Endometrial microvascular endothelial cells (primary cell): ENCODE results near the gene FKBP8. TPM values are rescaled to one million over a fixed set of nuclear protein-coding genes. Genes with fewer than 3 reads are reported as not detected.
"Not testable (repeated sequence)": the region's sequence is repeated elsewhere in the genome, so short reads cannot be mapped to it uniquely, and the experiment has no call there.

Experiments
- in situ Hi-C: cut with HindIII; loops from 2 replicates; pipeline ENCODE4 v1.10.0; 2017; ENCODE audit warnings: low sequenced_read_pairs, low pct_unique_long_range_greater_than_20kb; ENCODE audit errors: inconsistent ontology term
- total RNA-seq: library from RNA; depleted of rRNA; stranded (reverse); fragments of >200 nt; gene quantifications from one replicate; pipeline ENCODE4 v1.2.3, GENCODE V29; 2015; ENCODE audit errors: inconsistent ontology term

The FKBP8 gene
- 223 TPM for total RNA-seq

DNA sequence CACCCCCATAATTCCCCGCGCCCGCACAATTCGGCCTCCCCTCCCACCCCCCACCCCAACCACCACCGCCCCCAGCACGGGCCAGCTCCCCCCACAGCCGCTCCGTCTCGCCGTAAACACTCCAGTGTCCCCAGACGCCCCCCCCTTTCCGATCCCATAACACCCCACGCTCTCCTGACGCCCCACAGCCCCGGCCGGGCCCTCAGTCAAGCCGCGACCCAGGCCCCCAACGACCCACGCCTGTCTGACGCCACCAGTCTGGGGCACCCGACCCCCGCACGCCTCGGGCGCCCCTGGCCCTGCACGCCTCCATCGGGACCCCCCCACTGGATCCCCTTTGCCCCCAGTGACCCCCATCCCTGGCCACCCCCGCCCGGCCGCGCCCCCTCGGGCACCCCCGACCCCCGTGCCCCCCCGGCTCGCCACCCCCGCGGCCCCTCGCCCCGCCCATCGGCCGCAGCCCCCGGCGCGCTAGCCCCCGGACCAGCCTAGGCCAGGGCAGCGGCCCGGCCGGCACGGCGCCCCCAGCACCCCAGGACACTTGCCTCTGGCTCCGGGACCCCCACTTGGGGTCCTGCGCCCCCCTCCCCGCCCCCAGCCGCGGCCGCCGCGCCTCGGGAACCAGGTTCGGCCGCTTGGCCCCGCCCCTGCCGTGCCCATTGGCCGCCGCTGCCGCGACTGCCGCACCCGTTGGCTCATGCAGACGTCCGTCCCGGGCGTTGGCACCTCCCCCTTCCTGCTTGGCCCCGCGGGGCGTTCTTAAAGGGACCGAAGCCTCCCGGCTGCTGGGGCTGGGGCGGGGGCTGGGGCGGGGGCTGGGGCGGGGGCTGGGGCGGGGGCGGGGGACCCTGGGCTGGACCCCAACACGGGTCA, at the start of gene FKBP8:
Gene FKBP8, minus strand, starts transcription at position 633 of the 873 bp plus-strand sequence. CDS start 1,603 bp downstream, outside the sequence.
- in situ Hi-C loops, result no loop called here

DNA sequence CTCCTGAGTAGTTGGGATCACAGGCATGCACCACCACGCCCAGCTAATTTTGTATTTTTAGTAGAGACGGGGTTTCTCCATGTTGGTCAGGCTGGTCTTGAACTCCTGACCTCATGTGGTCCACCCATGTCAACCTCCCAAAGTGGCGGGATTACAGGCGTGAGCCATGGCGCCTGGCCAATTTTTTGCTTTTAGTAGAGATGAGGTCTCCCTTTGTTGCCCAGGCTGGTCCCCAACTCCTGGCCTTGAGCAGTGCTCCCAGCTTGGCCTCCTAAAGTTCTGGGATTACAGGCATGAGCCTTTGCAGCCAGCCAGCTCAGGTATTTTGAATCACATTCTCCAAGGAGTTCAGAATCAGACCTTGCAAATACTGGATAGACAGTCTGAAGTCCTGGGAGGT, 49.4 kb upstream of the FKBP8 start:
- in situ Hi-C loops, result not testable (repeated sequence)

GRCh38 chr19:18591735-18592385, 48.5 kb upstream of the FKBP8 start:
- in situ Hi-C loops, result no loop called here

DNA sequence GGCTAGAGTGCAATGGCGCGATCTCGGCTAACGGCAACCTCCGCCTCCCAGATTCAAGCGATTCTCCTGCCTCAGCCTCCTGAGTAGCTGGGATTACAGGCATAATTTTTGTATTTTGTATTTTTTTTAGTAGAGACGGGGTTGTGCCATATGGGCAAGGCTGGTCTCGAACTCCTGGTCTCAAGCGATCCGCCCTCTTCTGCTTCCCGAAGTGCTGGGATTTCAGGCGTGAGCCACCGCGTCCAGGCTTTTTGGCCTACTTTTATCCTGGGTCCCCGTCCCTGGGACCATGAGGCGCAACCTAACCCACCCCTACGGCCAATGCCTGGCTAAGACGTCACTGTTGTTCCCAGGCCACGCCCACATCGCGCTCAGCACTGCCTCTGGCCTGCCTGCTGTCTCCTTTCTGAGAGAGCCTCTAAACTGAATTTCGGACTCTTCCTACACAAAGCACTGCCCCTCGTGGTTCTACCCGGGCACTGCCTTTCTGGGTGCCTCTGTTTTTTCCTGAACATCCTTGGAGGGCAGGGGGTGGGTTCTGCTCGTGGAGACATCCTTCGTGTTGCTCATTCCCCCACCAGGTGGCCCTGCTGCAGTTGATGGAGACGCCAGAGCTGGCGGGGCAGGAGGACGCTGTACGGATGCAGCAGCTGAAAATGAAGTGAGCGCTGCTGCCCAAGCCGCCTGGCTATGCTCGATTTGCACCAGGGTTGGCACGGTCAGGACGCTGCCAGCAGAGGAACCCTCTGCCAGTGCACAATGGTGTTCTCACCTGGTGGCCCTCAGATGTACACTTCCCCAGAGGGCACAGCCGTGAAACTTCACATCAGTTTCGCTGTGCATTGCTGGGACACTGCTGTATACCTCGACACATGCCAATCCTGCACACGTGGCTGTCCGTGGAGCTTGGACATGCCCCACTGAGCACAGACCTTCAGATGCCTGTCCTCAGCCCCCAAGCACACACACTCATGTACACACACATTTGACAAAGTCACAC, 47.2 kb upstream of the FKBP8 start:
- in situ Hi-C loops, result no loop called here

DNA sequence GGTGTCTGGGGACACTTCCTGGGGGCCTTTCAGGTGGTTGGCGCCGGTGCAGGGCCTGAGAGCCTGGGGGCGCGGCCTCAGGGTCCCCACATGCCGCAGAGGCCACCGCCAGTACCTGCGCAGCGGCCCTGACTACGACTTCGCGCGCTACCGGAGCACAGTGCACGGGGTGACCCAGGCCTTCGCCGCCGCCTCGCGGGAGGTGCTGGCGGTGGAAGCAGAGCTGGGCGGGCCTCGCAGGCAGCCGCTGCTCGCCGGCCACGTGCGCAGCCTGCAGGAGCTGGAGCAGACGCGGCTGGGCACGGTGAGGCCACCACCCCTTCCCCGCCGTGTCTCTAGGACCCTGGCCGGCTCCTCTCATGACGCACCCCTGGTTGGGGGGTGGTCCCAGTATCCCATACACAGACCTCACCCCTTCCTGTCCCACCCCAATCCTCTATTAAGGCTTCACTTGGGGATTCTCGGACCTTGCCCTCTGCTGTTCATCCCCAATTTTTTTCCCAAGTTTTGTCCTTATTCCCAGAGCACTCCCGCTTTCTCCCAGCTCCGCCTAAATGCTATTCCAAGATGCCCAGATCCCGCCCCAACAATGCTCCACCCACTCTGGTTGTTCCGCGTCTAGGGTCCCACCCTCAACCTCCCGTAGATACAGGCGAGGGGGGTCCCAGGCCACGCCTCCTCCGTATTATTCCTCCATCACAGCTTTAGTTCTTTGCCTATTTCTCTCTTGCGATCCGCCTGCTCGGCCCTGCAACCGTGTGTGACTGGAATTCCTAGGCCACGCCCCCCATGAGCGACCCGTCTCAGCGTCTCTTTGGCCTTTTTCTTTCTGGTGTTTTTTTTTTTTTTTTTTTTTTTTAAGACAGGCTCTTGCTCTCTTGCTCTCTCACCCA, 46.3 kb upstream of the FKBP8 start:
- in situ Hi-C loops, result no loop called here

- in situ Hi-C loops, result no loop called here
Measured at GRCh38 chr19:18588611-18589379, 45.4 kb upstream of the FKBP8 start, which contains the start of gene REX1BD. Gene REX1BD (plus strand): TSS chr19:18588798. CDS start chr19:18588802, 4 bp downstream.

DNA sequence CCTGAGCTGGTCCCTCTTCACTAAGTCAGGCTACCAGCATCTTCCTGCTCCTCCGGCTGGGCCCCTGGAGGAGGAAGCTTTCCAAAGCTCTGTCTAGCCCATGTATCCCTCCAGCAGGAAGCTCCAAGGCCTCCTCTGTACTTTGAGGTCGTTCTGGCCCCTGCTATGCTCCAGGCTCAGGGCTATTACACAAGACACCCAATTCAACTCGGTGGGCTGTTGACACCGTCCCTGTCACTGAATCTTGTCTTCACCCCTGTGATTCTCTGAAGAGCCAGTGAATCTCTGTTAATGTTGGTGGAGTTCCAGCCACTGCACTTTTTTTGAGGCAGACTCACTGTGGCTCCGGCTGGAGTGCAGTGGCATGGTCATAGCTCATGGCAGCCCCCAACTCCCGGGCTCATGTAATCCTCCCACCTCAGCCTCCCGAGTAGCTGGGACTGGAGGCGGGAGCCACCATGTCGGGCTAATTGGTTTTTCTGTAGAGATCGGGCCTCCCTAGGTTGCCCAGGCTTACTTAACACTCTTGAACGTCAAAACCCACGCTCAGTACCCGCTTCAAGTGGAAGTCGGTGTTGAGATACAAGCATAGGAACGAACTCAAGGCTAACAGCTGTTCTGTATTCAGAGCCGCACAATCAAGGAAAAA, 44.7 kb upstream of the FKBP8 start:
- in situ Hi-C loops, result no loop called here

DNA sequence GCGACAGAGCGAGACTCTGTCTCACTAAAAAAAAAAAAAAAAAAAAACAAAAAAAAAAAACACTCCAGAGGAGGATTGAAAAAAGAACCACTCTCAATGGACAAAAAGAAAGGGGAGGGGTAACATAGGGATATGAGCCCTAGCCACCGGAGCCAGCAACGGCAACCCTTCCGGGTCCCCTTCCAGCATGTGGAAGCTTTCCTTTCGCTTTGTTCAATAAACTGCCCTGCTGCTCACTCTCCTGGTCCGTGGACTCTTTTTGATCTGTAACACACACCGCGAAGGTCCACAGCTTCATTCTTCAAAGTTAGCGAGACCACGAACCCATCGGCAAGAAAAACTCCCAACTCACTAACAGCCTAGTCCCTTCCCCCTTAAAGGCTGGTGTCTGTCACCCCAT, 44.2 kb upstream of the FKBP8 start:
- in situ Hi-C loops, result no loop called here

GRCh38 chr19:18586306-18586705, 42.9 kb upstream of the FKBP8 start:
- in situ Hi-C loops, result no loop called here

- in situ Hi-C loops, result no loop called here
Measured at GRCh38 chr19:18580311-18580710, 36.9 kb upstream of the FKBP8 start.

DNA sequence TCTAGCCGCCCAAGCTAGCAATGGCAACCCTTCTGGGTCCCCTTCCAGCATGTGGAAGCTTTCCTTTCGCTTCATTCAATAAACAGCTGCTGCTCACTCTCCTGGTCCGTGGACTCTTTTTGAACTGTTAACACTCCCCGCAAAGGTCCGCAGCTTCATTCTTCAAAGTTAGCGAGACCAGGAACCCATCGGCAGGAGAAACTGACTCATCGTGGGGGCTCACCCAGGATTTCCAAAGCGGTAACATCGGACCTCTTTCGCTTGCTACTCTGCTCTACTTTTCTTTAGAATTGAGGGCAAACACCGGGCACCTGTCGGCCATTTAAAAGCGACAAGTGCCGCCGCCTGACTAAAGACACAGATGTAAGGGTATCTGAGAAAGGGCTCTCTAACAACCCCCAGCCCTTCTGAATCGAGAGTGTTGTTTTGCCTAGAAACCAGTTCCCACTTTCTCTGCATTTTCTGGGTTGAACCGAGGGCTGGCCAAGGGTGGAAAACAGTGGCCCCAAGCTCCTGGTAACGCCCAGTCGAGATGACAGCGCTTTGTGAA, 34.1 kb upstream of the FKBP8 start:
- in situ Hi-C loops, result no loop called here

DNA sequence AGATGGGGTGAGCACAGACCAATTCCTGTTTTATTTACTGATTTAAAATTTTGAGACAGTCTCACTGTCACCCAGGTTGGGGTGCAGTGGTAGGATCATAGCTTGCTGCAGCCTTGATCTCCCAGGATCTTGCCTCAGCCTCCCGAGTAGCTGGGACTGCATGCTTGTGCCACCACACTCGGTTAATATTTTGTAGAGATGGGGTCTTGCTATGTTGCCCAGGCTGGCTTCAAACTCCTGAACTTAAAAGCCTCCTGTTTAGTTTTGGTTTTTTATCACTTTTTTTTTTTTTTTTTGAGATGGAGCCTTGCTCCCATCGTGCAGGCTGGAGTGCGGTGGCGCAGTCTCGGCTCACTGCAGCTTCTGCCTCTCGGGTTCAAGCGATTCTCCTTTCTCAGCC, 33.0 kb upstream of the FKBP8 start:
- in situ Hi-C loops, result no loop called here

GRCh38 chr19:18574691-18575291, 31.4 kb upstream of the FKBP8 start:
- in situ Hi-C loops, result no loop called here

DNA sequence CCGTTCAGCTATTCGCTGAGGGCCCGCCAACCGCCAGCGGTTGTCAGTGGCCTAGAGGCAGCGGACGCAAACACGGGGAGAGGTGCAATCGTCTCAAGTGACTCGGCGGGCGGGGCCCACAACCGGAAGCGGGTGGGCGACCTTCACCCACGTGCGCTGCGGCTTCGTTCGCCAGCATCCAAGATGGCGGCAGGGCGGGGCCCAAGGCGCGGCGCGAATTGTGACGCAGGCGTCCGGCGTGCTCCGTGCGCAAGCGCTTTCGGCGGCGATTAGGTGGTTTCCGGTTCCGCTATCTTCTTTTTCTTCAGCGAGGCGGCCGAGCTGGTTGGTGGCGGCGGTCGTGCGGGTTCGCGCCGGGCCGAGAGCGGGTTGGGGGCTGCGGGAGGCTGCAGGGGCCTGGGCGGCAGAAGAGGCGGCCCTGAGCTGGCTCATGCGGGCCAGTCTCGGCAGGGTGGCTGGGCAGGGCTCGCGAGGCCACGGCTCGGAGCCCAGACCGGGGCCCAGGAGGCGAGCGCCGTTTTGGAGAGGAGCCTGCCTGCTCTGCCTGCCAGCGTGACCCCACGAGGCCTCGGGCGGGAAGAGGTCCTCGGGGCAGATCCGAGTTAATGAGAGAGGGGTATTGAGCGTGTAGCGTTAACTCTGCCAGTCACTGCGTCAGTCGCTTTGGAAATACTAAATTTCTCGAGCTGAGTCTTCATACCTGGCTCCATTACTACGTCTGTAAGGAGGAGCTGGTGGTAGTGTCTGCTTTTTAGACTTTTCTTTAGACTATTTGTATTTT, 28.4 kb upstream of the FKBP8 start, which contains the start of gene UBA52:
Gene UBA52, plus strand, starts transcription at position 294 of the 781 bp plus-strand sequence. CDS start 1,444 bp downstream, outside the sequence.
- in situ Hi-C loops, result no loop called here

DNA sequence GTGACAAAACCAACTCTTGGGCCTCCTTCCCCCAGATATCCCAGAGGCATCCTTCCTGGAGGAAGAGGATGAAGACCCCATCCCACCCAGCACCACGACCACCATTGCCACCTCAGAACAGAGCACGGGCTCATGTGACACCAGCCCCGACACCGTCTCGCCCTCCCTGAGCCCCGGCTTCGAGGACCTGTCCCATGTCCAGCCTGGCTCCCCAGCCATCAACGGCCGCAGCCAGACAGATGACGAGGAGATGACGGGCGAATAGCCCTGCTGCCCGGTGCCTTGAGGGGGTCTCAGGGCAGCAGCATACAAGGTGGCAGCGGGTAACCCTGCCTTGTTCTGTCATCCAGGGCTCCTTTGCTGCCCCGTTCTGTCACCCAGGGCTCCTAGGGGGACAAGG, 25.0 kb upstream of the FKBP8 start:
- in situ Hi-C loops, result no loop called here
